Bronchial epithelial cell (primary cell): ENCODE results near the gene YTHDC2. TPM values are rescaled to one million over a fixed set of nuclear protein-coding genes. Genes with fewer than 3 reads are reported as not detected.

ENCODE experiments used
- DNase-seq: peaks from one replicate; pipeline ENCODE4 v3.0.0-alpha.2; 2010; ENCODE audit warnings: low read depth
- FAIRE-seq: peaks from 2 replicates; lab custom pipeline; 2011; peaks lifted over from hg19 to GRCh38; lab: Jason Lieb, UNC
- H3K27me3 ChIP-seq: 2 replicates; pipeline ENCODE4 v1.5.1; 2011; ENCODE audit warnings: low read length; ENCODE audit not compliant: control insufficient read depth, insufficient read depth
- H3K36me3 ChIP-seq: 2 replicates; pipeline ENCODE4 v1.5.1; 2011; ENCODE audit warnings: low read length; ENCODE audit not compliant: control insufficient read depth, insufficient read depth
- H3K4me3 ChIP-seq: 2 replicates; pipeline ENCODE4 v1.5.1; 2011; ENCODE audit warnings: mild to moderate bottlenecking, low read depth, low read length, control low read depth
- total RNA-seq: library from RNA; depleted of rRNA; stranded (reverse); fragments of >200 nt; gene quantifications from 2 replicates; pipeline ENCODE4 v1.2.1, GENCODE V29; 2014
- TF ChIP-seq, protein P1 (sequence below): IDR thresholded peaks from 2 replicates; pipeline ENCODE4 v1.5.1; 2011; ENCODE audit warnings: mild to moderate bottlenecking, moderate library complexity, low read length, control low read depth, inconsistent platforms; ENCODE audit not compliant: insufficient read depth, severe bottlenecking

The YTHDC2 gene
- total RNA-seq, result 17.1 and 21.5 TPM in 2 replicates

DNA sequence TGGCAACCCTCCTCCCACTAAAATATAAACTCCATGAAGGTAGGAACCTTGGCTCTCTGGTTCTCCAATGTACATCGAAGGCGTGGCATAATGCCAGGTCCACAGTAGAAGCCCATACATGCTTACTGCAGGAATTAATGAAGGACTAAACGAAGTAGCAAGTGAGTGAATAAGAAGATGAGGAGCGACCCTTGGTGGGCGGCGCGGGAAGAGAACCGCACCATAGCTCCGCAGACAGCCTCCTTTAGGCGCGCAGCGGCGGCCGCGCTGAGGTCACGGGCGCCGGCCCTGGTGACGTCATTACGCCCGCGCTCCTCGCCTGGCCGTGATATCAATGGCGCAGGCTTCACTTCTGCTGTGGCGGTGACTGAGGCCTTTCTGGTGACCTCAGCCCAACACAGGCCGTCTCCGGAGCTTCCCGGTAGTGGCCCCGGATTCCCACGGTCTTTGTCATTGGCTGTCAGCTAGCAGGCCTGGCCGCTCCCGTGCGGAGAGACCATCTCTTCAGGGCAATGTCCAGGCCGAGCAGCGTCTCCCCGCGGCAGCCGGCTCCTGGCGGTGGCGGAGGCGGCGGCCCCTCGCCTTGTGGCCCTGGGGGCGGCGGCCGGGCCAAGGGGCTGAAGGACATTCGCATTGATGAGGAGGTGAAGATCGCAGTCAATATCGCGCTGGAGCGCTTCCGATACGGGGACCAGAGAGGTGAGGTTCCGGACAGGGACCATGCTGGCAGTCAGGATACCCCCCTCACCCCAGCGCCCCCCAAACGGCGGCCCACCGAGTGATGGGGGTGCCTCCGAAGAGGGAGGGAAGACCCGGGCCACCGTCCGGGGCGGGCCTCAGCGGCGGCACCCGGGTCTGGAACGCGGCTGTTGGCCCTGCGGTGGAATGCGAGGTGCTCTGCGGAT is at the start of gene YTHDC2:
Gene YTHDC2 (plus strand): TSS at position 311 of the 905 bp plus-strand sequence. CDS start 202 bp downstream, at position 513.
- TF ChIP-seq, protein P1, sequence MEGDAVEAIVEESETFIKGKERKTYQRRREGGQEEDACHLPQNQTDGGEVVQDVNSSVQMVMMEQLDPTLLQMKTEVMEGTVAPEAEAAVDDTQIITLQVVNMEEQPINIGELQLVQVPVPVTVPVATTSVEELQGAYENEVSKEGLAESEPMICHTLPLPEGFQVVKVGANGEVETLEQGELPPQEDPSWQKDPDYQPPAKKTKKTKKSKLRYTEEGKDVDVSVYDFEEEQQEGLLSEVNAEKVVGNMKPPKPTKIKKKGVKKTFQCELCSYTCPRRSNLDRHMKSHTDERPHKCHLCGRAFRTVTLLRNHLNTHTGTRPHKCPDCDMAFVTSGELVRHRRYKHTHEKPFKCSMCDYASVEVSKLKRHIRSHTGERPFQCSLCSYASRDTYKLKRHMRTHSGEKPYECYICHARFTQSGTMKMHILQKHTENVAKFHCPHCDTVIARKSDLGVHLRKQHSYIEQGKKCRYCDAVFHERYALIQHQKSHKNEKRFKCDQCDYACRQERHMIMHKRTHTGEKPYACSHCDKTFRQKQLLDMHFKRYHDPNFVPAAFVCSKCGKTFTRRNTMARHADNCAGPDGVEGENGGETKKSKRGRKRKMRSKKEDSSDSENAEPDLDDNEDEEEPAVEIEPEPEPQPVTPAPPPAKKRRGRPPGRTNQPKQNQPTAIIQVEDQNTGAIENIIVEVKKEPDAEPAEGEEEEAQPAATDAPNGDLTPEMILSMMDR, result no peak
- no peaks in the 10 kb centered on the region for H3K36me3 ChIP-seq
- peak within 1 kb of the TSS; percentile 87 for H3K4me3 ChIP-seq
- H3K27me3 ChIP-seq, result no peaks in the 10 kb centered on the region
- DNase-seq (peak; percentile 63), FAIRE-seq (no peak)

DNA sequence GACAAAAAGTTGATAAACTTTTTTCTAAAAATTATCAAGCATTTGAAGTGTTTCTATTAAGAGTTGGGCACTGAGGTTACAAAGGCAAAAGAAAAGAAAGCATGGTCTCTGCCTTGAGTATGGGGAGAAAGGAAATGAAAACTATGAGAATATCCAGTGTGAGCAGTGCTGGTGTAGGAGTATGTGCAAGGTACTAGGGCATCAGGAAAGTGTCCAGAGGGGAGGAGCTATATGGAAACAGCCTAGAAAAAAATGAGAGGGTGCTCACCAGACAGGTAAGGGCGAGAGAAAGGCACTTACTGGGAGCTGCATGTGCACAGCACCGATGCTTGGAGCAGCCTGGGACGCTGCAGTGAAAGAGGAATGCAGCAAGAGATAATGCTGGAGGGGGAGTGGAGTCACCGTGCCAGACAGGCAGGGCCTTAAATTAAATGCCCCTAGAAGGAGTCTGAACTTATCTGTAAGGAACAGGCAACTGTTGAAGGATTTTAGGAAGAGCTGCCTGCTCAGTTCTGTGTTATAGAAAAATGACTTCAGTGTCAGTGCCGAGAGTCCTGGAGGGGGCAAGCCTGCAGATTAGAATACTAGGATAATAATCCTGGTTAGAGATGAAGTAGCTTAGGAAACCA is 39.3 kb upstream of the YTHDC2 start:
- no peaks in the 10 kb centered on the region for H3K27me3 ChIP-seq
- DNase-seq (no peak), FAIRE-seq (no peak)
- TF ChIP-seq, protein P1, result no peak
- no peaks in the 10 kb centered on the region for H3K36me3 ChIP-seq
- no peak overlapping the region for H3K4me3 ChIP-seq

DNA sequence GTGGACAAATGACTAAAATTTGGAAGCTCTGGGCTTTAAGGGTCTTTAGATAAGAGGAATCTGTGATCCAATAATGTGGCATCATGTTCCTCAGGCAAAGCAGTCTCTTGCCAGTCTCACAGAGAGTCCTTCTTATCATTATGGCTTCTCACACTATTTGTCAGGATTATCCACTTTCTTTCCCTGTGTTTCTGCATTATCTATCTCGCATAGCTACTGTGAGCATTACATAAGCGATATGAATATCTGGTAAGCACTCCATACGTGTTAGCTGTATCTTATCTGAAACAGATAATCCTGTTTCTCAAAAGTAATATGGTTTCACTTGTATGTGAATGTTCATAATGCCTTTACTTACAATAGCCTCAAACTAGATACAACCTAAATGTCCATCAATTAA is 34.8 kb upstream of the YTHDC2 start:
- no peak for DNase-seq
- TF ChIP-seq, protein P1, result no peak
- no peaks in the 10 kb centered on the region for H3K27me3 ChIP-seq
- no peak overlapping the region for H3K4me3 ChIP-seq
- no peaks in the 10 kb centered on the region for H3K36me3 ChIP-seq
- FAIRE-seq, result no peak

DNA sequence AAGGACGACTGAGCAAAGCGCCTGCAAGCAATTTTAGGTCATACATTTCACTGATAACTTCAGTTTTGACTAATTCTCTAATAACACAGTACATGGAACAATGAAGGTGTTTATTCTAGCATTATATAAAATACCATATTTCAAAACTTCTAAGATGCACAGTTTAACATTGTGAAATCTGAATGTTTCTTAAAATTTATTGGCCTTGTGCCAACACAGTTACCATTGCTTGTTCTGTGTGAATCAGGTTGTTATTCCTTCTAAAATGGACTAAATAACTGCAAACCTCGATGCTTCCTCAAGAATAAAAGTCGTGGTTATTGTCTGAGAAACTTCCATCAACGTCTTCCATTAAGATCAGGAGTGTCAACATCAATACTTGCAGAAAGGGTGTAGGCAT is 33.3 kb upstream of the YTHDC2 start:
- H3K4me3 ChIP-seq, result no peak overlapping the region
- peak; percentile 7 for DNase-seq
- H3K27me3 ChIP-seq, result no peaks in the 10 kb centered on the region
- TF ChIP-seq, protein P1, result no peak
- FAIRE-seq, result no peak
- H3K36me3 ChIP-seq, result no peaks in the 10 kb centered on the region

DNA sequence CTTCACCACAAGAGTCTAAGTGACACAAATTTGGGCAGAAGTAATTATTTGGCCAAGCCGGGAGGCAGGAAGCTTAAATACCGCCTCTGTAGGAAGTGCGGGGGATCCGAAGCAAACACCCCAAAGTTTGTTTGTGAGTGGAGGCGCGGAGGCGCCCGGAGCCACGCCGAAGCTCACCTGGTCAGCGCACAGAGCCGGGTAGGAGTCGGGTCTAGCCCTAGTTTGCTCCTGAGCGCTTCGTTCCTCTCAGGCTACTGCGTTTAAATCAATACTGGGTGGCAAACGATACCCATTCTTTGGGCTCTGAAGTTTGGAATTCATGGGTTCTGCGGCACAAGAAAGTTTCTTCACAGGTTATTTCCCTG is 26.1 kb upstream of the YTHDC2 start:
- peak overlapping the region; percentile 83 for H3K4me3 ChIP-seq
- TF ChIP-seq, protein P1, result no peak
- no peaks in the 10 kb centered on the region for H3K27me3 ChIP-seq
- no peaks in the 10 kb centered on the region for H3K36me3 ChIP-seq
- peak; percentile 26 for DNase-seq
- FAIRE-seq, result no peak
